GM21723 (cell line): Measurements from ENCODE around the gene TMEM132D.

ENCODE experiments used
- ATAC-seq: cut with Tn5 transposase; IDR thresholded peaks from one replicate; pipeline ENCODE4 v1.9.1; 2021; ENCODE audit warnings: mild to moderate bottlenecking, moderate library complexity; ENCODE audit not compliant: unreplicated experiment

TMEM132D gene

GRCh38 chr12:129296671-129297070, 607.2 kb downstream of the TMEM132D start:
- ATAC-seq = no peak

GRCh38 chr12:129294868-129295267, 609.0 kb downstream of the TMEM132D start:
- no peak for ATAC-seq

GRCh38 chr12:129279771-129280170, 624.1 kb downstream of the TMEM132D start:
- ATAC-seq = no peak

GRCh38 chr12:129276361-129277060, 627.3 kb downstream of the TMEM132D start:
- no peak for ATAC-seq

GRCh38 chr12:129269756-129270495, 633.9 kb downstream of the TMEM132D start:
- no peak for ATAC-seq

- ATAC-seq = no peak
Measured at GRCh38 chr12:129258781-129259318, 645.0 kb downstream of the TMEM132D start.

- ATAC-seq = no peak
Measured at GRCh38 chr12:129257524-129257923, 646.3 kb downstream of the TMEM132D start.

- ATAC-seq = no peak
Measured at GRCh38 chr12:129246630-129247029, 657.2 kb downstream of the TMEM132D start.

- ATAC-seq = no peak
Measured at GRCh38 chr12:129245769-129246168, 658.1 kb downstream of the TMEM132D start.

GRCh38 chr12:129241852-129242251, 662.0 kb downstream of the TMEM132D start:
- no peak for ATAC-seq

- no peak for ATAC-seq
Measured at GRCh38 chr12:129237881-129238280, 665.9 kb downstream of the TMEM132D start.

GRCh38 chr12:129234209-129234608, 669.6 kb downstream of the TMEM132D start:
- ATAC-seq = no peak

- ATAC-seq = no peak
Measured at GRCh38 chr12:129231491-129231890, 672.3 kb downstream of the TMEM132D start.

- no peak for ATAC-seq
Measured at GRCh38 chr12:129230995-129231394, 672.8 kb downstream of the TMEM132D start.

GRCh38 chr12:129226851-129227250, 677.0 kb downstream of the TMEM132D start:
- no peak for ATAC-seq

GRCh38 chr12:129226005-129226404, 677.8 kb downstream of the TMEM132D start:
- ATAC-seq = no peak

GRCh38 chr12:129215556-129215955, 688.3 kb downstream of the TMEM132D start:
- ATAC-seq = no peak

- no peak for ATAC-seq
Measured at GRCh38 chr12:129213551-129213950, 690.3 kb downstream of the TMEM132D start.

- ATAC-seq = no peak
Measured at GRCh38 chr12:129211862-129212630, 691.8 kb downstream of the TMEM132D start.

GRCh38 chr12:129208566-129208965, 695.3 kb downstream of the TMEM132D start:
- ATAC-seq = no peak

- no peak for ATAC-seq
Measured at GRCh38 chr12:129207084-129207483, 696.7 kb downstream of the TMEM132D start.
